IgD-negative memory B cell (primary cell): ENCODE data around the gene COIL. TPM values are rescaled to one million over a fixed set of nuclear protein-coding genes. Genes with fewer than 3 reads are reported as not detected.
"Not testable (repeated sequence)": the region's sequence is repeated elsewhere in the genome, so short reads cannot be mapped to it uniquely, and the experiment has no call there.

Experiments
- H3K27ac Mint-ChIP-seq, 3 donors: one replicate each; pipeline ENCODE4 v1.8.0; 2020 to 2022; ENCODE audit warnings: mild to moderate bottlenecking in 3 of 3, mixed read lengths in 3 of 3, moderate library complexity in 1 of 3
- H3K27me3 Mint-ChIP-seq: one replicate; pipeline ENCODE4 v1.8.0; 2021; ENCODE audit warnings: mixed read lengths
- H3K36me3 Mint-ChIP-seq: one replicate; pipeline ENCODE4 v1.8.0; 2020; ENCODE audit warnings: mild to moderate bottlenecking, mixed read lengths
- H3K4me1 Mint-ChIP-seq, 3 donors: one replicate each; pipeline ENCODE4 v1.8.0; 2020 to 2022; ENCODE audit warnings: mixed read lengths in 3 of 3, mild to moderate bottlenecking in 1 of 3
- H3K4me3 Mint-ChIP-seq, 4 donors: one replicate each; pipeline ENCODE4 v1.8.0; 2020 to 2022; ENCODE audit warnings: mild to moderate bottlenecking in 4 of 4, mixed read lengths in 4 of 4, moderate library complexity in 3 of 4
- H3K9me3 Mint-ChIP-seq, 3 donors: one replicate each; pipeline ENCODE4 v1.8.0; 2020 to 2021; ENCODE audit warnings: mixed read lengths in 3 of 3, mild to moderate bottlenecking in 1 of 3
- polyA plus RNA-seq: library from polyadenylated mRNA; unstranded; fragments of 300-500 nt; fragmentation: Illumina TruSeq; gene quantifications from one replicate; pipeline ENCODE4 v1.2.3, GENCODE V29; 2021

Gene COIL
- polyA plus RNA-seq, 1 donor from 2014 or later, result 18.5 TPM

- peaks cover 0 to 5% (median 4%) of the 10 kb centered on the region in 3 donors for H3K4me1 Mint-ChIP-seq
- no peak overlapping the region for H3K27ac Mint-ChIP-seq
- H3K4me3 Mint-ChIP-seq, result no peak overlapping the region
- no peaks in the 10 kb centered on the region for H3K27me3 Mint-ChIP-seq
- no peaks in the 10 kb centered on the region for H3K9me3 Mint-ChIP-seq
- H3K36me3 Mint-ChIP-seq, result peaks cover 4% of the 10 kb centered on the region
These were observed 26.5 kb upstream of the COIL start for GRCh38 chr17:56987283-56987834.

GRCh38 chr17:56985371-56986162, 24.7 kb upstream of the COIL start:
- H3K27me3 Mint-ChIP-seq, result no peaks in the 10 kb centered on the region
- H3K9me3 Mint-ChIP-seq, result no peaks in the 10 kb centered on the region
- H3K27ac Mint-ChIP-seq, result no peak overlapping the region
- H3K4me1 Mint-ChIP-seq, result peaks cover 0 to 8% (median 5%) of the 10 kb centered on the region in 3 donors
- no peak overlapping the region for H3K4me3 Mint-ChIP-seq
- peaks cover 4% of the 10 kb centered on the region for H3K36me3 Mint-ChIP-seq

- H3K9me3 Mint-ChIP-seq, result no peaks in the 10 kb centered on the region
- H3K4me1 Mint-ChIP-seq, result peaks cover 10 to 21% (median 16%) of the 10 kb centered on the region in 3 donors
- no peak overlapping the region for H3K4me3 Mint-ChIP-seq
- H3K27ac Mint-ChIP-seq, result no peak overlapping the region
- peaks cover 4% of the 10 kb centered on the region for H3K36me3 Mint-ChIP-seq
- no peaks in the 10 kb centered on the region for H3K27me3 Mint-ChIP-seq
These were observed 22.5 kb upstream of the COIL start for GRCh38 chr17:56983366-56983765.

GRCh38 chr17:56982312-56982711, 21.5 kb upstream of the COIL start:
- Mint-ChIP-seq H3K4me3 (peak overlapping the region in 1 of 4 donors; percentile 17), H3K36me3 (peaks cover 4% of the 10 kb centered on the region), H3K27ac (peak overlapping the region in 1 of 3 donors; percentile 31), H3K4me1 (peaks cover 11 to 22% (median 17%) of the 10 kb centered on the region in 3 donors), H3K27me3 (no peaks in the 10 kb centered on the region), H3K9me3 (no peaks in the 10 kb centered on the region)

GRCh38 chr17:56980526-56980925, 19.7 kb upstream of the COIL start:
- not testable (repeated sequence) for H3K27ac Mint-ChIP-seq, H3K9me3 Mint-ChIP-seq, H3K36me3 Mint-ChIP-seq, H3K27me3 Mint-ChIP-seq
- Mint-ChIP-seq H3K4me3 (peak overlapping the region in 1 of 4 donors; percentile 60), H3K4me1 (peaks cover 15 to 23% (median 17%) of the 10 kb centered on the region in 3 donors)

- Mint-ChIP-seq H3K4me1 (peaks cover 14 to 20% (median 15%) of the 10 kb centered on the region in 3 donors), H3K27ac (peak overlapping the region in 2 of 3 donors; percentile 36 to 93), H3K27me3 (peaks cover 1% of the 10 kb centered on the region), H3K4me3 (peak overlapping the region; percentile 94 to 98 (median 97)), H3K36me3 (peaks cover 3% of the 10 kb centered on the region), H3K9me3 (no peaks in the 10 kb centered on the region)
These were observed 18.2 kb upstream of the COIL start for GRCh38 chr17:56979091-56979480.

- H3K36me3 Mint-ChIP-seq, result peaks cover 3% of the 10 kb centered on the region
- peaks cover 1% of the 10 kb centered on the region for H3K27me3 Mint-ChIP-seq
- no peaks in the 10 kb centered on the region for H3K9me3 Mint-ChIP-seq
- peak overlapping the region; percentile 36 to 93 (median 90) for H3K27ac Mint-ChIP-seq
- H3K4me1 Mint-ChIP-seq, result peaks cover 12 to 20% (median 15%) of the 10 kb centered on the region in 3 donors
- H3K4me3 Mint-ChIP-seq, result peak overlapping the region; percentile 94 to 98 (median 97)
These were observed 17.7 kb upstream of the COIL start for GRCh38 chr17:56978441-56979090.

- Mint-ChIP-seq H3K36me3 (peaks cover 3% of the 10 kb centered on the region), H3K9me3 (no peaks in the 10 kb centered on the region), H3K4me3 (peak within 1 kb of the TSS; percentile 94 to 98 (median 97)), H3K4me1 (peaks cover 12 to 20% (median 15%) of the 10 kb centered on the region in 3 donors), H3K27me3 (peaks cover 1% of the 10 kb centered on the region), H3K27ac (peak within 1 kb of the TSS; percentile 36 to 93 (median 90))
These were observed 17.0 kb upstream of the COIL start, which contains the start of gene SCPEP1 for GRCh38 chr17:56977673-56978395. Gene SCPEP1 (plus strand): TSS chr17:56978131. CDS start chr17:56978160, 29 bp downstream.

GRCh38 chr17:56976941-56977608, 16.2 kb upstream of the COIL start:
- peak overlapping the region; percentile 69 to 94 (median 79) for H3K4me3 Mint-ChIP-seq
- H3K36me3 Mint-ChIP-seq, result no peaks in the 10 kb centered on the region
- no peaks in the 10 kb centered on the region for H3K9me3 Mint-ChIP-seq
- no peak overlapping the region for H3K27ac Mint-ChIP-seq
- peaks cover 12 to 18% (median 15%) of the 10 kb centered on the region in 3 donors for H3K4me1 Mint-ChIP-seq
- peaks cover 1% of the 10 kb centered on the region for H3K27me3 Mint-ChIP-seq

- Mint-ChIP-seq H3K27ac (no peak overlapping the region), H3K9me3 (no peaks in the 10 kb centered on the region), H3K27me3 (peaks cover 1% of the 10 kb centered on the region), H3K36me3 (peaks cover 4% of the 10 kb centered on the region), H3K4me3 (peak overlapping the region in 1 of 4 donors; percentile 16), H3K4me1 (peaks cover 12 to 16% (median 15%) of the 10 kb centered on the region in 3 donors)
These were observed 14.8 kb upstream of the COIL start for GRCh38 chr17:56975656-56976055.

GRCh38 chr17:56974055-56974454, 13.2 kb upstream of the COIL start:
- no peak overlapping the region for H3K27ac Mint-ChIP-seq
- peaks cover 4% of the 10 kb centered on the region for H3K36me3 Mint-ChIP-seq
- peaks cover 1% of the 10 kb centered on the region for H3K27me3 Mint-ChIP-seq
- peak overlapping the region in 1 of 4 donors; percentile 18 for H3K4me3 Mint-ChIP-seq
- peaks cover 9 to 12% (median 11%) of the 10 kb centered on the region in 3 donors for H3K4me1 Mint-ChIP-seq
- H3K9me3 Mint-ChIP-seq, result no peaks in the 10 kb centered on the region

GRCh38 chr17:56973520-56973919, 12.7 kb upstream of the COIL start:
- no peak overlapping the region for H3K27ac Mint-ChIP-seq
- no peaks in the 10 kb centered on the region for H3K9me3 Mint-ChIP-seq
- peaks cover 4% of the 10 kb centered on the region for H3K36me3 Mint-ChIP-seq
- peaks cover 1% of the 10 kb centered on the region for H3K27me3 Mint-ChIP-seq
- H3K4me1 Mint-ChIP-seq, result peaks cover 3 to 6% (median 5%) of the 10 kb centered on the region in 3 donors
- H3K4me3 Mint-ChIP-seq, result peak overlapping the region in 1 of 4 donors; percentile 18

GRCh38 chr17:56972111-56972730, 11.4 kb upstream of the COIL start:
- Mint-ChIP-seq H3K27me3 (peaks cover 1% of the 10 kb centered on the region), H3K9me3 (no peaks in the 10 kb centered on the region), H3K36me3 (peaks cover 4% of the 10 kb centered on the region), H3K4me1 (peaks cover 0 to 3% (median 1%) of the 10 kb centered on the region in 3 donors), H3K4me3 (no peak overlapping the region), H3K27ac (no peak overlapping the region)

- Mint-ChIP-seq H3K4me3 (peak overlapping the region in 1 of 4 donors; percentile 22), H3K9me3 (no peaks in the 10 kb centered on the region), H3K36me3 (peaks cover 4% of the 10 kb centered on the region), H3K4me1 (no peaks in the 10 kb centered on the region), H3K27ac (no peak overlapping the region), H3K27me3 (peaks cover 1% of the 10 kb centered on the region)
These were observed 10.1 kb upstream of the COIL start for GRCh38 chr17:56970974-56971373.
